HepG2 (cell line): ENCODE data around the gene HYAL2. TPM values are rescaled to one million over a fixed set of nuclear protein-coding genes. Genes with fewer than 3 reads are reported as not detected.

ENCODE experiments used
- BRCA1 ChIP-seq: sonication (generic); formaldehyde crosslinking; IDR thresholded peaks from 2 replicates; pipeline ENCODE4 v1.4.0; 2020; ENCODE audit warnings: missing genetic modification reagents
- FUBP1 ChIP-seq: sonication (generic); formaldehyde crosslinking; IDR thresholded peaks from 2 replicates; pipeline ENCODE4 v1.5.1; 2020; ENCODE audit warnings: missing genetic modification reagents, mild to moderate bottlenecking, borderline replicate concordance
- ISX ChIP-seq: sonication (generic); formaldehyde crosslinking; conservative IDR thresholded peaks from 2 replicates; pipeline ENCODE4 v1.5.0; 2020; ENCODE audit warnings: missing genetic modification reagents
- NFYC ChIP-seq: IDR thresholded peaks from 2 replicates; pipeline ENCODE4 v1.6.1; 2016; ENCODE audit warnings: missing genetic modification reagents, missing compliant biosample characterization
- PAF1 ChIP-seq: IDR thresholded peaks from 2 replicates; pipeline ENCODE4 v1.6.1; 2016; ENCODE audit warnings: missing genetic modification reagents, missing compliant biosample characterization
- REST ChIP-seq, 2 experiments: IDR thresholded peaks; 2 replicates each; pipeline ENCODE4 v1.6.1; 2011 to 2012; ENCODE audit warnings: low read length in 2 of 2, borderline replicate concordance in 1 of 2, low read depth in 1 of 2, mild to moderate bottlenecking in 1 of 2, moderate library complexity in 1 of 2
- SCMH1 ChIP-seq: sonication (generic); formaldehyde crosslinking; IDR thresholded peaks from 2 replicates; pipeline ENCODE4 v1.9.0; 2021; ENCODE audit warnings: missing genetic modification reagents, mild to moderate bottlenecking, borderline replicate concordance
- SP140L ChIP-seq: sonication (generic); formaldehyde crosslinking; IDR thresholded peaks from 2 replicates; pipeline ENCODE4 v1.4.0; 2020; ENCODE audit warnings: missing genetic modification reagents, borderline replicate concordance
- THAP8 ChIP-seq: sonication (generic); formaldehyde crosslinking; IDR thresholded peaks from 2 replicates; pipeline ENCODE4 v1.5.1; 2020; ENCODE audit warnings: missing genetic modification reagents, mild to moderate bottlenecking, borderline replicate concordance
- ZBTB49 ChIP-seq: sonication (generic); formaldehyde crosslinking; IDR thresholded peaks from 2 replicates; pipeline ENCODE4 v1.4.0; 2020; ENCODE audit warnings: missing genetic modification reagents, borderline replicate concordance
- ZKSCAN8 ChIP-seq: IDR thresholded peaks from 2 replicates; pipeline ENCODE4 v1.6.1; 2016; ENCODE audit warnings: borderline replicate concordance, missing genetic modification reagents, missing compliant biosample characterization
- ZNF558 ChIP-seq: sonication (generic); formaldehyde crosslinking; IDR thresholded peaks from 2 replicates; pipeline ENCODE4 v1.9.0; 2022; ENCODE audit warnings: mild to moderate bottlenecking, missing genetic modification reagents, borderline replicate concordance
- ZNF746 ChIP-seq: sonication (generic); formaldehyde crosslinking; IDR thresholded peaks from 2 replicates; pipeline ENCODE4 v1.8.0; 2022; ENCODE audit warnings: mild to moderate bottlenecking, missing genetic modification reagents
- polyA plus RNA-seq, 8 experiments: library from polyadenylated mRNA; depleted of rRNA in 3 of 8; stranded (reverse) in 7 of 8; unstranded in 1 of 8; fragments of >200 nt; fragmentation: Illumina TruSeq in 4 of 8; extraction: Trizol in 4 of 8; gene quantifications; 2 replicates each; pipeline versions ENCODE4 v1.2.1 to v1.2.3, GENCODE V29; 2011 to 2016; ENCODE audit warnings: low read depth in 4 of 8, missing spikeins in 1 of 8, mixed read lengths in 1 of 8; ENCODE audit not compliant: insufficient read depth in 1 of 8
- total RNA-seq, 5 experiments: library from RNA; depleted of rRNA; stranded (reverse); fragments of >200 nt; fragmentation: Illumina TruSeq; extraction: Trizol; gene quantifications; 2 replicates each; pipeline ENCODE4 v1.2.3, GENCODE V29; 2016; ENCODE audit warnings: low read depth in 1 of 5
- TF ChIP-seq, protein P1 (sequence below): sonication (generic); formaldehyde crosslinking; IDR thresholded peaks from 2 replicates; pipeline ENCODE4 v1.4.0; 2020; ENCODE audit warnings: missing genetic modification reagents
- TF ChIP-seq, protein P2 (sequence below): sonication (generic); formaldehyde crosslinking; IDR thresholded peaks from 2 replicates; pipeline ENCODE4 v1.8.1; 2022; ENCODE audit warnings: mild to moderate bottlenecking, missing genetic modification reagents
- TF ChIP-seq, protein P3 (sequence below): sonication (generic); formaldehyde crosslinking; IDR thresholded peaks from 2 replicates; pipeline ENCODE4 v1.4.0; 2020; ENCODE audit warnings: mild to moderate bottlenecking, missing genetic modification reagents

HYAL2 gene
- total and polyA plus RNA-seq, 2 of the 13 experiments (the other 11 are each of a cell fraction or from before 2014, with no cell fraction given): 76.2 to 102 TPM

DNA sequence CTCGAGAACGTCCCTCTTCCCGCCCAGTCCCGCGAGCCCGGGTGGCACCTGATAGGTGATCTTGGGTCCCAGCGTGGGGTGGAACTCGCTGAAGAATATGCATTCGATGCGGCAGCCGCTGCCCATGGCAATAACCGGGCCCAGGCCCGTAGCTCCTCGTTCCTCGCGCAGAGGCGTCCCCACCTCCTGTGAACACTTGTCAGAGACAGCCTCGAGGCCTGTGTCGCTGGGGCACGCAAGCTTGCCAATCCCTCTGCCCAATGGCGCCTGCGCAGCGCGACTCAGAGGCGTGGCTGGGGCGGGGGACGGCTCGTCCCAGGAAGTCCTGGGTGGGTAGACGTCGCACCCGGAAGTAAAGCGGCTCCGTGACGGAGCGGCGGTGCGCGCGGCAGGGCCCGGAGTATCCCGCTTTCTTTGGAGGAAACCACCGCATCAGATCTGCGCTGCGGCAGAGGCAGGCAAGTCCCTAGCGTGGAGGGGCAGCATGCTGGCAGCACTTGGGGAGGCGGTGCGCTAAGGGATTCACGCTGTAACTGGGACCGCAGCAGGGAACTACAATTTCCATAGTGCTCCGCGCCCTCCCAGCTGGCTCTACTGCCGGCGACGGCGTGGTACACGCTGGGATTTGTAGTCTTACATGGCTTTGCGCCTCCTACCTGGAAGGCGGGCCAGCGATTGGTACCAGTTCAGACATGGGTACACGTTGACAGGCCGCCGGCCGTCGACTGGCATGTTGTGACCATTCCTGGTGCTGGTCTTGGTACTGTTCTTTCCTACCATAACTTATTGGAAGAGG, 28.2 kb upstream of the HYAL2 start, which contains the start of the genes CYB561D2 and NPRL2 (continued):
- no peak for TF ChIP-seq FUBP1 (CRISPR knock-in tag)
- peak; percentile 87; the same call in 1 of the 2 replicates for TF ChIP-seq ISX (CRISPR knock-in tag)
- TF ChIP-seq PAF1 (CRISPR knock-in tag): no peak
- peak; percentile 49 for TF ChIP-seq NFYC (CRISPR knock-in tag)
- TF ChIP-seq ZBTB49 (CRISPR knock-in tag): no peak
- 0 out of 2 replicates have a peak, but pooled peaks have one; percentile 47 for TF ChIP-seq SP140L (CRISPR knock-in tag)
- TF ChIP-seq THAP8 (CRISPR knock-in tag): 0 out of 2 replicates have a peak, but pooled peaks have one; percentile 93
- TF ChIP-seq REST (IDR thresholded peaks at IDR 0.05; ENCODE audit: borderline replicate concordance in 1 of 2, low read depth in 1 of 2, low read length in 2 of 2): no peak
- no peak for TF ChIP-seq SCMH1
- TF ChIP-seq, protein P1, sequence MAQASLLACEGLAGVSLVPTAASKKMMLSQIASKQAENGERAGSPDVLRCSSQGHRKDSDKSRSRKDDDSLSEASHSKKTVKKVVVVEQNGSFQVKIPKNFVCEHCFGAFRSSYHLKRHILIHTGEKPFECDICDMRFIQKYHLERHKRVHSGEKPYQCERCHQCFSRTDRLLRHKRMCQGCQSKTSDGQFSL: no peak
- TF ChIP-seq, protein P2, sequence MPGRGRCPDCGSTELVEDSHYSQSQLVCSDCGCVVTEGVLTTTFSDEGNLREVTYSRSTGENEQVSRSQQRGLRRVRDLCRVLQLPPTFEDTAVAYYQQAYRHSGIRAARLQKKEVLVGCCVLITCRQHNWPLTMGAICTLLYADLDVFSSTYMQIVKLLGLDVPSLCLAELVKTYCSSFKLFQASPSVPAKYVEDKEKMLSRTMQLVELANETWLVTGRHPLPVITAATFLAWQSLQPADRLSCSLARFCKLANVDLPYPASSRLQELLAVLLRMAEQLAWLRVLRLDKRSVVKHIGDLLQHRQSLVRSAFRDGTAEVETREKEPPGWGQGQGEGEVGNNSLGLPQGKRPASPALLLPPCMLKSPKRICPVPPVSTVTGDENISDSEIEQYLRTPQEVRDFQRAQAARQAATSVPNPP: peak; percentile 97
- peak; percentile 34; the same call in 1 of the 2 replicates for TF ChIP-seq ZKSCAN8 (CRISPR knock-in tag)
- TF ChIP-seq ZNF558 (CRISPR knock-in tag): peak; percentile 97
- TF ChIP-seq BRCA1 (CRISPR knock-in tag): peak; percentile 83; the same call in 1 of the 2 replicates
- TF ChIP-seq ZNF746 (CRISPR knock-in tag): peak; percentile 49; the same call in 1 of the 2 replicates
- TF ChIP-seq, protein P3, sequence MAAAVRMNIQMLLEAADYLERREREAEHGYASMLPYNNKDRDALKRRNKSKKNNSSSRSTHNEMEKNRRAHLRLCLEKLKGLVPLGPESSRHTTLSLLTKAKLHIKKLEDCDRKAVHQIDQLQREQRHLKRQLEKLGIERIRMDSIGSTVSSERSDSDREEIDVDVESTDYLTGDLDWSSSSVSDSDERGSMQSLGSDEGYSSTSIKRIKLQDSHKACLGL (CRISPR knock-in tag): peak; percentile 98
